H1 (cell line): Measurements from ENCODE around the gene RGS9BP. TPM values are rescaled to one million over a fixed set of nuclear protein-coding genes. Genes with fewer than 3 reads are reported as not detected.

Experiments
- PHF8 ChIP-seq: fragments of 200-600 bp; sonication (generic); conservative IDR thresholded peaks from 2 replicates; pipeline ENCODE4 v1.7.1; 2012; ENCODE audit warnings: low read depth, mild to moderate bottlenecking, inconsistent platforms, low read length, moderate library complexity
- polyA plus RNA-seq, 7 experiments: library from polyadenylated mRNA; depleted of rRNA in 3 of 7; stranded (reverse) in 5 of 7; unstranded in 2 of 7; fragments of >200 nt in 5 of 7; fragments of 200-250 nt in 2 of 7; gene quantifications; 1 replicate in 5 of 7; 2 replicates in 1 of 7; 4 replicates in 1 of 7; pipeline versions ENCODE4 v1.2.1 to v1.2.3, GENCODE V29; 2011 to 2013; ENCODE audit warnings: missing spikeins in 2 of 7, mixed read lengths in 2 of 7
- total RNA-seq: library from RNA; stranded (reverse); fragmentation: NEBNext Ultra II Directional; extraction: Animal tissue kit (Norgen Biotek cat#: 25700); gene quantifications from 2 replicates; pipeline ENCODE4 v1.2.1, GENCODE V29; 2021
- TF ChIP-seq, protein P1 (sequence below): fragments of 300-600 bp; sonication (generic); IDR thresholded peaks from 2 replicates; pipeline ENCODE4 v1.7.1; 2012; ENCODE audit warnings: low read length, moderate library complexity, mild to moderate bottlenecking, inconsistent platforms; ENCODE audit not compliant: insufficient replicate concordance

The RGS9BP gene
- total and polyA plus RNA-seq, 2 of the 8 experiments (the other 6 are each of a cell fraction or from before 2014, with no cell fraction given), result 0.11 to 0.26 TPM

DNA sequence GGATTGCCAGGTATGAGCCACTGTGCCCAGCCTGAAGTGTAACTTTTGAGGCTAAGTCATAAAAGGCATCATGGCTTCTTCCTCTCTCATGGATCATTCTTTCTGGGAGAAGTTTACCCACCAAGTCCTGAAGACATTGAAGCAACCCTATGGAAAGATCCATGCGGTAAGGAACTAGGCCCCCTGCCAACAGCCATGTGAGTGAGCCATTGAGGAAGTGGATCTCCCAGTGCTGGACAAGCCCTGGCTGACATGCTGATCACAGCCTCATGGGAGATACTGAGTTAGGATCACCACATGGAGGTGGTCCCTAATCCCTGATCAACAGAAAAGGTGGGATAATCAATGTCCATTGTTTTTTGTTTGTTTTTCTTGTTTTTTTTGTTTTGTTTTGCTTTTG, 12.7 kb downstream of the RGS9BP start (continued):
- TF ChIP-seq, protein P1, sequence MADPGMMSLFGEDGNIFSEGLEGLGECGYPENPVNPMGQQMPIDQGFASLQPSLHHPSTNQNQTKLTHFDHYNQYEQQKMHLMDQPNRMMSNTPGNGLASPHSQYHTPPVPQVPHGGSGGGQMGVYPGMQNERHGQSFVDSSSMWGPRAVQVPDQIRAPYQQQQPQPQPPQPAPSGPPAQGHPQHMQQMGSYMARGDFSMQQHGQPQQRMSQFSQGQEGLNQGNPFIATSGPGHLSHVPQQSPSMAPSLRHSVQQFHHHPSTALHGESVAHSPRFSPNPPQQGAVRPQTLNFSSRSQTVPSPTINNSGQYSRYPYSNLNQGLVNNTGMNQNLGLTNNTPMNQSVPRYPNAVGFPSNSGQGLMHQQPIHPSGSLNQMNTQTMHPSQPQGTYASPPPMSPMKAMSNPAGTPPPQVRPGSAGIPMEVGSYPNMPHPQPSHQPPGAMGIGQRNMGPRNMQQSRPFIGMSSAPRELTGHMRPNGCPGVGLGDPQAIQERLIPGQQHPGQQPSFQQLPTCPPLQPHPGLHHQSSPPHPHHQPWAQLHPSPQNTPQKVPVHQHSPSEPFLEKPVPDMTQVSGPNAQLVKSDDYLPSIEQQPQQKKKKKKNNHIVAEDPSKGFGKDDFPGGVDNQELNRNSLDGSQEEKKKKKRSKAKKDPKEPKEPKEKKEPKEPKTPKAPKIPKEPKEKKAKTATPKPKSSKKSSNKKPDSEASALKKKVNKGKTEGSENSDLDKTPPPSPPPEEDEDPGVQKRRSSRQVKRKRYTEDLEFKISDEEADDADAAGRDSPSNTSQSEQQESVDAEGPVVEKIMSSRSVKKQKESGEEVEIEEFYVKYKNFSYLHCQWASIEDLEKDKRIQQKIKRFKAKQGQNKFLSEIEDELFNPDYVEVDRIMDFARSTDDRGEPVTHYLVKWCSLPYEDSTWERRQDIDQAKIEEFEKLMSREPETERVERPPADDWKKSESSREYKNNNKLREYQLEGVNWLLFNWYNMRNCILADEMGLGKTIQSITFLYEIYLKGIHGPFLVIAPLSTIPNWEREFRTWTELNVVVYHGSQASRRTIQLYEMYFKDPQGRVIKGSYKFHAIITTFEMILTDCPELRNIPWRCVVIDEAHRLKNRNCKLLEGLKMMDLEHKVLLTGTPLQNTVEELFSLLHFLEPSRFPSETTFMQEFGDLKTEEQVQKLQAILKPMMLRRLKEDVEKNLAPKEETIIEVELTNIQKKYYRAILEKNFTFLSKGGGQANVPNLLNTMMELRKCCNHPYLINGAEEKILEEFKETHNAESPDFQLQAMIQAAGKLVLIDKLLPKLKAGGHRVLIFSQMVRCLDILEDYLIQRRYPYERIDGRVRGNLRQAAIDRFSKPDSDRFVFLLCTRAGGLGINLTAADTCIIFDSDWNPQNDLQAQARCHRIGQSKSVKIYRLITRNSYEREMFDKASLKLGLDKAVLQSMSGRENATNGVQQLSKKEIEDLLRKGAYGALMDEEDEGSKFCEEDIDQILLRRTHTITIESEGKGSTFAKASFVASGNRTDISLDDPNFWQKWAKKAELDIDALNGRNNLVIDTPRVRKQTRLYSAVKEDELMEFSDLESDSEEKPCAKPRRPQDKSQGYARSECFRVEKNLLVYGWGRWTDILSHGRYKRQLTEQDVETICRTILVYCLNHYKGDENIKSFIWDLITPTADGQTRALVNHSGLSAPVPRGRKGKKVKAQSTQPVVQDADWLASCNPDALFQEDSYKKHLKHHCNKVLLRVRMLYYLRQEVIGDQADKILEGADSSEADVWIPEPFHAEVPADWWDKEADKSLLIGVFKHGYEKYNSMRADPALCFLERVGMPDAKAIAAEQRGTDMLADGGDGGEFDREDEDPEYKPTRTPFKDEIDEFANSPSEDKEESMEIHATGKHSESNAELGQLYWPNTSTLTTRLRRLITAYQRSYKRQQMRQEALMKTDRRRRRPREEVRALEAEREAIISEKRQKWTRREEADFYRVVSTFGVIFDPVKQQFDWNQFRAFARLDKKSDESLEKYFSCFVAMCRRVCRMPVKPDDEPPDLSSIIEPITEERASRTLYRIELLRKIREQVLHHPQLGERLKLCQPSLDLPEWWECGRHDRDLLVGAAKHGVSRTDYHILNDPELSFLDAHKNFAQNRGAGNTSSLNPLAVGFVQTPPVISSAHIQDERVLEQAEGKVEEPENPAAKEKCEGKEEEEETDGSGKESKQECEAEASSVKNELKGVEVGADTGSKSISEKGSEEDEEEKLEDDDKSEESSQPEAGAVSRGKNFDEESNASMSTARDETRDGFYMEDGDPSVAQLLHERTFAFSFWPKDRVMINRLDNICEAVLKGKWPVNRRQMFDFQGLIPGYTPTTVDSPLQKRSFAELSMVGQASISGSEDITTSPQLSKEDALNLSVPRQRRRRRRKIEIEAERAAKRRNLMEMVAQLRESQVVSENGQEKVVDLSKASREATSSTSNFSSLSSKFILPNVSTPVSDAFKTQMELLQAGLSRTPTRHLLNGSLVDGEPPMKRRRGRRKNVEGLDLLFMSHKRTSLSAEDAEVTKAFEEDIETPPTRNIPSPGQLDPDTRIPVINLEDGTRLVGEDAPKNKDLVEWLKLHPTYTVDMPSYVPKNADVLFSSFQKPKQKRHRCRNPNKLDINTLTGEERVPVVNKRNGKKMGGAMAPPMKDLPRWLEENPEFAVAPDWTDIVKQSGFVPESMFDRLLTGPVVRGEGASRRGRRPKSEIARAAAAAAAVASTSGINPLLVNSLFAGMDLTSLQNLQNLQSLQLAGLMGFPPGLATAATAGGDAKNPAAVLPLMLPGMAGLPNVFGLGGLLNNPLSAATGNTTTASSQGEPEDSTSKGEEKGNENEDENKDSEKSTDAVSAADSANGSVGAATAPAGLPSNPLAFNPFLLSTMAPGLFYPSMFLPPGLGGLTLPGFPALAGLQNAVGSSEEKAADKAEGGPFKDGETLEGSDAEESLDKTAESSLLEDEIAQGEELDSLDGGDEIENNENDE, result no peak
- no peak for TF ChIP-seq PHF8
